K562 (cell line): Measurements from ENCODE around the gene ADGRD1. TPM values are rescaled to one million over a fixed set of nuclear protein-coding genes. Genes with fewer than 3 reads are reported as not detected.

Source experiments
- HNRNPH1 ChIP-seq: fragments of 200-400 bp; formaldehyde crosslinking; optimal IDR thresholded peaks from 2 replicates; pipeline ENCODE3; 2017; ENCODE audit warnings: low read depth, mild to moderate bottlenecking, low read length, moderate library complexity
- HOMEZ ChIP-seq: fragments of 250-450 bp; sonication (Bioruptor Pico); IDR thresholded peaks from 2 replicates; pipeline ENCODE4 v1.4.0; 2020; ENCODE audit warnings: mild to moderate bottlenecking, moderate library complexity
- USF2 ChIP-seq: sonication (generic); formaldehyde crosslinking; IDR thresholded peaks from 2 replicates; pipeline ENCODE4 v1.5.0; 2020; ENCODE audit warnings: missing genetic modification reagents
- ZBTB34 ChIP-seq: fragments of 250-450 bp; sonication (Bioruptor Pico); IDR thresholded peaks from 2 replicates; pipeline ENCODE4 v1.8.0; 2021; ENCODE audit warnings: mild to moderate bottlenecking, moderate library complexity
- ZNF57 ChIP-seq: fragments of 450-650 bp; formaldehyde crosslinking; IDR thresholded peaks from 2 replicates; pipeline ENCODE4 v1.4.0; 2020; ENCODE audit warnings: mild to moderate bottlenecking, moderate library complexity
- polyA plus RNA-seq, 8 experiments: library from polyadenylated mRNA; depleted of rRNA in 4 of 8; stranded (reverse) in 5 of 8; unstranded in 3 of 8; fragments of >200 nt; fragmentation: Nextera tagmentation in 2 of 8; fragmentation: Illumina TruSeq in 1 of 8; extraction: Ambion mirVana in 2 of 8; extraction: Trizol in 1 of 8; gene quantifications; 2 replicates each; pipeline versions ENCODE4 v1.2.1 to v1.2.3, GENCODE V29; 2011 to 2014; ENCODE audit warnings: inconsistent platforms in 1 of 8, missing spikeins in 1 of 8
- total RNA-seq, 7 experiments: library from RNA; depleted of rRNA in 6 of 7; stranded (reverse); fragments of >200 nt in 6 of 7; fragmentation: Illumina TruSeq in 2 of 7; extraction: Trizol in 2 of 7; gene quantifications; 2 replicates each; pipeline versions ENCODE4 v1.2.1 to v1.2.3, GENCODE V29; 2011 to 2021; ENCODE audit warnings: low replicate concordance in 1 of 7

The ADGRD1 gene
- total and polyA plus RNA-seq, 9 of the 15 experiments (the other 6 are each of a cell fraction or from before 2014, with no cell fraction given), result 1.7 to 11.7 (median 3.3) TPM

GRCh38 chr12:131131808-131132117 is 178.1 kb downstream of the ADGRD1 start (continued):
- TF ChIP-seq ZBTB34 (no peak), ZNF57 (CRISPR knock-in tag) (no peak), HOMEZ (CRISPR knock-in tag) (no peak), USF2 (CRISPR knock-in tag) (no peak), HNRNPH1 (no peak)
